Measurements from ENCODE around the gene ZFYVE26. TPM values are rescaled to one million over a fixed set of nuclear protein-coding genes. Genes with fewer than 3 reads are reported as not detected.

ZFYVE26 gene
- total RNA-seq, 2 donors from 2014 or later, result 17.0 to 19.6 TPM

- Mint-ChIP-seq H3K27ac (no peak overlapping the region), H3K27me3 (no peaks in the 10 kb centered on the region), H3K9me3 (no peaks in the 10 kb centered on the region), H3K4me1 (no peaks in the 10 kb centered on the region), H3K36me3 (ENCODE audit: low read depth) (peaks cover 100% of the 10 kb centered on the region), H3K4me3 (no peak overlapping the region)
- no peak for ATAC-seq (replicated peaks)
These were observed 32.1 kb downstream of the ZFYVE26 start for GRCh38 chr14:67784244-67784823.

- Mint-ChIP-seq H3K9me3 (no peaks in the 10 kb centered on the region), H3K27ac (peak overlapping the region; percentile 16), H3K27me3 (no peaks in the 10 kb centered on the region), H3K4me1 (no peaks in the 10 kb centered on the region), H3K4me3 (no peak overlapping the region), H3K36me3 (ENCODE audit: low read depth) (peaks cover 100% of the 10 kb centered on the region)
- no peak for ATAC-seq (replicated peaks)
These were observed 34.3 kb downstream of the ZFYVE26 start for GRCh38 chr14:67782090-67782489.

DNA sequence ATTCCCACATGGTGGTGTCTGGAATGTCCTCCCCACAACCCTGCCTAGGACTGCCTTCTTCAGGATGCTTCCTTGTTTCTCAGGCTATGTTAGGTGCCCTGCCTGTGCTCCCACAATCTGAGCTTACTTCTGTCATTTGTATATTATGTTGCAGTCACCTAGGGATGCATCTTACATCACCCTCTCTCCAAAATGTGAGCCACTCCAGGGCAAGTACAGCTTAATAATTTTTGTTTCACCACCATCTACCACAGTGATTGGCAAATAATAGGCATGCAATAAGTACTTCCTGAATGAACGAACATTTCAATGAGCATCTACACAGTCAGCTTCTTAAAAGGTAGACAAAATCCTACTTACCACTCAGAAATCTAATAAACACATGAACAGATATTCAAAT is 37.6 kb downstream of the ZFYVE26 start:
- H3K27ac Mint-ChIP-seq, result no peak overlapping the region
- no peak for ATAC-seq (replicated peaks)
- H3K27me3 Mint-ChIP-seq, result no peaks in the 10 kb centered on the region
- peaks cover 100% of the 10 kb centered on the region for H3K36me3 Mint-ChIP-seq (ENCODE audit: low read depth)
- no peaks in the 10 kb centered on the region for H3K4me1 Mint-ChIP-seq
- no peaks in the 10 kb centered on the region for H3K9me3 Mint-ChIP-seq
- H3K4me3 Mint-ChIP-seq, result no peak overlapping the region

- Mint-ChIP-seq H3K27me3 (no peaks in the 10 kb centered on the region), H3K4me3 (no peak overlapping the region), H3K36me3 (ENCODE audit: low read depth) (peaks cover 100% of the 10 kb centered on the region), H3K9me3 (no peaks in the 10 kb centered on the region), H3K27ac (no peak overlapping the region), H3K4me1 (no peaks in the 10 kb centered on the region)
- no peak for ATAC-seq (replicated peaks)
These were observed 39.6 kb downstream of the ZFYVE26 start for GRCh38 chr14:67776653-67777322.

DNA sequence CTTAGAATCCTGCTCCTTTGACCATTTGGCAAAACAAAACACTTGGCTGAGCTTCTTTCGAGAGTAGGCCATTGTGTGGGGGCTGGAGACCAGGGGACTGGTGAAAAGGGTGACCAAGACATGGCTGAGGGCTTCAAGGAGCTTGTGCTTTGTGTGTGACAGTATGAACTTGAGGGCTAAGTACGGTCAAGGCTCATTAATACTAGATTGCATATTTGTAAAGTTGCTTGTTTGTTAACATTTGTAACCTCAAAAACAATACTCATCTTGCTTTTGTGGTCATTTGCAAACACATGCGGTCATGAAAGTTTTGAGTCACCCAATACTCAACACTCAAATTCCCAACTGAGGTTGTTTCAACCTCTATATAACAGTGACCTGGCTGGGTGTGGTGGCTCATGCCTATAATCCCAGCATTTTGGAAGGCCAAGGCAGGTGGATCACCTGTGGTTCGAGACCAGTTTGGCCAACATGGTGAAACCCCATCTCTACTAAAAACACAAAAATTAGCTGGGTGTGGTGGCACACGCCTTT is 42.5 kb downstream of the ZFYVE26 start:
- H3K4me3 Mint-ChIP-seq, result no peak overlapping the region
- H3K9me3 Mint-ChIP-seq, result no peaks in the 10 kb centered on the region
- peaks cover 99% of the 10 kb centered on the region for H3K36me3 Mint-ChIP-seq (ENCODE audit: low read depth)
- H3K27ac Mint-ChIP-seq, result no peak overlapping the region
- H3K27me3 Mint-ChIP-seq, result no peaks in the 10 kb centered on the region
- no peak for ATAC-seq (replicated peaks)
- H3K4me1 Mint-ChIP-seq, result no peaks in the 10 kb centered on the region

GRCh38 chr14:67768219-67768618 is 48.2 kb downstream of the ZFYVE26 start:
- Mint-ChIP-seq H3K9me3 (no peaks in the 10 kb centered on the region), H3K27me3 (no peaks in the 10 kb centered on the region), H3K36me3 (ENCODE audit: low read depth) (peaks cover 92% of the 10 kb centered on the region), H3K27ac (no peak overlapping the region), H3K4me1 (no peaks in the 10 kb centered on the region), H3K4me3 (no peak overlapping the region)
- no peak for ATAC-seq (replicated peaks)

- Mint-ChIP-seq H3K4me1 (no peaks in the 10 kb centered on the region), H3K9me3 (no peaks in the 10 kb centered on the region), H3K27me3 (no peaks in the 10 kb centered on the region), H3K36me3 (ENCODE audit: low read depth) (peaks cover 89% of the 10 kb centered on the region), H3K27ac (no peak overlapping the region), H3K4me3 (no peak overlapping the region)
- ATAC-seq (replicated peaks), result no peak
These were observed 50.2 kb downstream of the ZFYVE26 start for GRCh38 chr14:67766035-67766680.

- ATAC-seq (replicated peaks), result no peak
- no peaks in the 10 kb centered on the region for H3K4me1 Mint-ChIP-seq
- peaks cover 89% of the 10 kb centered on the region for H3K36me3 Mint-ChIP-seq (ENCODE audit: low read depth)
- no peaks in the 10 kb centered on the region for H3K27me3 Mint-ChIP-seq
- peak overlapping the region; percentile 33 for H3K27ac Mint-ChIP-seq
- H3K9me3 Mint-ChIP-seq, result no peaks in the 10 kb centered on the region
- H3K4me3 Mint-ChIP-seq, result no peak overlapping the region
These were observed 51.1 kb downstream of the ZFYVE26 start for GRCh38 chr14:67765192-67765834.

GRCh38 chr14:67764496-67764895 is 51.9 kb downstream of the ZFYVE26 start:
- no peaks in the 10 kb centered on the region for H3K9me3 Mint-ChIP-seq
- no peak overlapping the region for H3K4me3 Mint-ChIP-seq
- H3K36me3 Mint-ChIP-seq (ENCODE audit: low read depth), result peaks cover 90% of the 10 kb centered on the region
- no peaks in the 10 kb centered on the region for H3K27me3 Mint-ChIP-seq
- H3K27ac Mint-ChIP-seq, result no peak overlapping the region
- H3K4me1 Mint-ChIP-seq, result no peaks in the 10 kb centered on the region
- no peak for ATAC-seq (replicated peaks)

DNA sequence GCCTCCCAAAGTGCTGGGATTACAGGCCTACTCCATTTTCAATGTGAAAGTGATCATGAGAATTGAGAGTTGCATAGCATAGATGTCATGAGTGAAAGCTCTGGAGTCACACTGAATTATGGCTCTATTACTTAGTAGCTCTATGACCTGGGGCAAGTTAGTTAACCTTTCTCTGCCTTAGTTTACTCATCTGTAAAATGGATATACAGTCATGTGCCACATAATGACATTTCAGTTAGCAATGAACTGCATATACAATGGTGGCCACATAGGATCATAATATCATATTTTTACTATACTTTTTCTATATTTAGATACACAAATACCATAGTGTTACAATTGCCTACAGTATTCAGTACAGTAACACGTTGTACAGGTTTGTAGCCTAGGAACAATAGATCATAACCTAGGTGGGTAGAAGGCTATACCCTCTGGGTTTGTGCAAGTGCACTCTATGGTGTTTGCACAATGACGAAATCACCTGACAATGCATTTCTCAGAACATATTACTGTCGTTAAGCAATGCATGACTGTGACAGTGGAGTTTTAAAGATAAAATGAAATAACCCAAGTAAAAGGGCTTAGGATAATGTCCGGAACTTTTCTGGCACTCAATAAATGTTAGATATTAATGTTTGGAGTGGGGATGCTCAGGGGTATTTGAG is 53.1 kb downstream of the ZFYVE26 start:
- Mint-ChIP-seq H3K27ac (no peak overlapping the region), H3K27me3 (no peaks in the 10 kb centered on the region), H3K36me3 (ENCODE audit: low read depth) (peaks cover 86% of the 10 kb centered on the region), H3K4me1 (no peaks in the 10 kb centered on the region), H3K9me3 (no peaks in the 10 kb centered on the region), H3K4me3 (no peak overlapping the region)
- no peak for ATAC-seq (replicated peaks)

DNA sequence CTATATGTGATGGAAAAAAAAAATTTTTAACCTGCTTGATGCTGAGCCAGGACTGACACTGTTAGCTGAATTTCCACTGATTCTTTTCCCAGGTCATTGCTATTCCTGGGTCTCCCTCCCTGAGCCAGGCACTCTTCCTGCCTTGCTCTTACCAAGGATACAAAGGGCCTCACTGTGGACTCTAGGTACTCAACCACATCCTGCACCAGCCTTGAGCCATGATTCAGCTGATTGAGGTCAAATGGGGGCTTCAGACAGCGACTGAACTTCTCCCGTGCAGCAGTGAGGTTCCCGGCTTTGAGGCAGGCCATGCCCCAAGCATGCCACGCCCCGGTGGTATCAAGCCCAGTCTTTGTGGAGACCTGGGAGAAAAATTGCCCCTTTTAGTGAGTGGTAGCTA is 54.3 kb downstream of the ZFYVE26 start:
- ATAC-seq (replicated peaks), result no peak
- Mint-ChIP-seq H3K4me1 (no peaks in the 10 kb centered on the region), H3K27ac (no peak overlapping the region), H3K9me3 (no peaks in the 10 kb centered on the region), H3K36me3 (ENCODE audit: low read depth) (peaks cover 83% of the 10 kb centered on the region), H3K27me3 (no peaks in the 10 kb centered on the region), H3K4me3 (no peak overlapping the region)

DNA sequence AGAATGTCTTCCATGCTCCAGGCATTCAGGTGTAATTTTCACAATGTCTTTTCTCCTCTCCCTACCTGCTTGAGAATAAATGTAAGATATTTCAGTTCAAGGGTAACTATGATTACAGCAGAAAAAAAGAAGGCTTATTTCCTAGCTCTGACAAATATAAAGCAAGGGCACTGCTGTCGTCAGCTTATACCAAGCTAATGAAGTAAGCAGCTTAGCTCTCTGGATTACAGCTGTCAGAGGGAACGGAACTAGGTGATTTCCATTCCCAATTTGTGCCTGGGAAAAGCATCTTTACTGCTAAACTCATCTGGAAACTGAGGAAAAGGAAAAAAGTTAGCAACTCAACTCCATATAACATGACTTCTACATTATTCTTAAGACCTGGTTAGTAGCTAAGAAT is 56.5 kb downstream of the ZFYVE26 start:
- no peak for ATAC-seq (replicated peaks)
- H3K4me3 Mint-ChIP-seq, result no peak overlapping the region
- no peaks in the 10 kb centered on the region for H3K4me1 Mint-ChIP-seq
- H3K27ac Mint-ChIP-seq, result no peak overlapping the region
- H3K27me3 Mint-ChIP-seq, result no peaks in the 10 kb centered on the region
- H3K36me3 Mint-ChIP-seq (ENCODE audit: low read depth), result peaks cover 82% of the 10 kb centered on the region
- H3K9me3 Mint-ChIP-seq, result no peaks in the 10 kb centered on the region

GRCh38 chr14:67757175-67757574 is 59.2 kb downstream of the ZFYVE26 start:
- Mint-ChIP-seq H3K36me3 (ENCODE audit: low read depth) (peaks cover 88% of the 10 kb centered on the region), H3K9me3 (no peaks in the 10 kb centered on the region), H3K4me1 (no peaks in the 10 kb centered on the region), H3K27ac (no peak overlapping the region), H3K4me3 (no peak overlapping the region), H3K27me3 (no peaks in the 10 kb centered on the region)
- ATAC-seq (replicated peaks), result no peak

GRCh38 chr14:67756496-67756895 is 59.9 kb downstream of the ZFYVE26 start:
- no peak overlapping the region for H3K27ac Mint-ChIP-seq
- H3K36me3 Mint-ChIP-seq (ENCODE audit: low read depth), result peaks cover 91% of the 10 kb centered on the region
- H3K4me1 Mint-ChIP-seq, result no peaks in the 10 kb centered on the region
- no peak overlapping the region for H3K4me3 Mint-ChIP-seq
- no peak for ATAC-seq (replicated peaks)
- no peaks in the 10 kb centered on the region for H3K9me3 Mint-ChIP-seq
- H3K27me3 Mint-ChIP-seq, result no peaks in the 10 kb centered on the region

All from activated T-helper 17 cell treated with anti-CD3 and anti-CD28 coated beads, Interleukin-2, amount 50 U/mL, for 72 hours (primary cell).